Smooth muscle cell (in vitro differentiated cells): ENCODE data around the gene GPR171. TPM values are rescaled to one million over a fixed set of nuclear protein-coding genes. Genes with fewer than 3 reads are reported as not detected.

ENCODE experiments used
- DNase-seq: peaks from one replicate; lab custom pipeline; 2025; ENCODE audit not compliant: unreplicated experiment; lab: John Stamatoyannopoulos, UW
- H2AFZ ChIP-seq: fragments of 200-600 bp; sonication (generic); 2 replicates; pipeline ENCODE4 v1.6.0; 2016; ENCODE audit warnings: antibody characterized with exemption, low read depth, mild to moderate bottlenecking
- H3F3A ChIP-seq: fragments of 200-600 bp; sonication (generic); 2 replicates; pipeline ENCODE4 v1.6.0; 2017; ENCODE audit warnings: antibody characterized with exemption, low read depth
- H3K27ac ChIP-seq: fragments of 200-600 bp; sonication (generic); 2 replicates; pipeline ENCODE4 v1.5.1; 2016; ENCODE audit warnings: low read depth, mild to moderate bottlenecking
- H3K27me3 ChIP-seq: fragments of 200-600 bp; sonication (generic); 2 replicates; pipeline ENCODE4 v1.6.1; 2016; ENCODE audit warnings: low read depth, mild to moderate bottlenecking
- H3K36me3 ChIP-seq: fragments of 200-600 bp; sonication (generic); 2 replicates; pipeline ENCODE4 v1.5.1; 2016; ENCODE audit warnings: low read depth
- H3K4me1 ChIP-seq: fragments of 200-600 bp; sonication (generic); 2 replicates; pipeline ENCODE4 v1.5.1; 2016; ENCODE audit warnings: low read depth
- H3K4me2 ChIP-seq: fragments of 200-600 bp; sonication (generic); 2 replicates; pipeline ENCODE4 v1.6.0; 2016; ENCODE audit warnings: mild to moderate bottlenecking
- H3K4me3 ChIP-seq: fragments of 200-600 bp; sonication (generic); 2 replicates; pipeline ENCODE4 v1.5.1; 2016; ENCODE audit warnings: mild to moderate bottlenecking
- H3K79me2 ChIP-seq: fragments of 200-600 bp; sonication (generic); 2 replicates; pipeline ENCODE4 v1.6.0; 2016; ENCODE audit warnings: low read depth, mild to moderate bottlenecking
- H3K9ac ChIP-seq: fragments of 200-600 bp; sonication (generic); 2 replicates; pipeline ENCODE4 v1.6.0; 2016; ENCODE audit warnings: low read depth
- H3K9me3 ChIP-seq: fragments of 200-600 bp; sonication (generic); replicated peaks from 2 replicates; pipeline ENCODE4 v1.5.1; 2016; ENCODE audit warnings: low read depth
- H4K20me1 ChIP-seq: fragments of 200-600 bp; sonication (generic); 2 replicates; pipeline ENCODE4 v1.6.0; 2016; ENCODE audit warnings: low read depth
- CTCF ChIP-seq: fragments of 200-600 bp; sonication (generic); IDR thresholded peaks from 2 replicates; pipeline ENCODE4 v1.5.1; 2017; ENCODE audit warnings: borderline replicate concordance, mild to moderate bottlenecking, antibody characterized with exemption; ENCODE audit not compliant: insufficient read depth, poor library complexity, severe bottlenecking
- WGBS: methylation state at CpG from one replicate; pipeline ENCODE4 v1.1.7; 2016; ENCODE audit warnings: low lambda C conversion rate; 5-methylcytosine and 5-hydroxymethylcytosine counted together
- polyA plus RNA-seq: library from polyadenylated mRNA; unstranded; fragments of >200 nt; fragmentation: Nextera tagmentation; extraction: Ambion mirVana; gene quantifications from 2 replicates; pipeline ENCODE4 v1.2.1, GENCODE V29; 2016
- total RNA-seq: library from RNA; depleted of rRNA; stranded (reverse); fragments of >200 nt; gene quantifications from 2 replicates; pipeline ENCODE4 v1.2.3, GENCODE V29; 2014

The GPR171 gene
- total and polyA plus RNA-seq, 2 experiments from 2014 or later, result 4.2 TPM; not detected in 1

GRCh38 chr3:151213151-151213550 is 10.1 kb upstream of the GPR171 start:
- WGBS, result 90% methylated on average over 4 of the region's 4 CpGs
- H3F3A ChIP-seq, result peaks cover 20% of the 10 kb centered on the region
- no peak for DNase-seq
- H3K27me3 ChIP-seq, result no peaks in the 10 kb centered on the region
- no peaks in the 10 kb centered on the region for H3K9me3 ChIP-seq
- no peaks in the 10 kb centered on the region for H3K79me2 ChIP-seq
- H3K4me2 ChIP-seq, result no peak overlapping the region
- H3K4me1 ChIP-seq, result peaks cover 26% of the 10 kb centered on the region
- H3K4me3 ChIP-seq, result no peak overlapping the region
- TF ChIP-seq CTCF, result no peak
- no peak overlapping the region for H3K9ac ChIP-seq
- no peak overlapping the region for H3K27ac ChIP-seq
- no peak overlapping the region for H2AFZ ChIP-seq
- H3K36me3 ChIP-seq, result no peaks in the 10 kb centered on the region
- H4K20me1 ChIP-seq, result no peaks in the 10 kb centered on the region

DNA sequence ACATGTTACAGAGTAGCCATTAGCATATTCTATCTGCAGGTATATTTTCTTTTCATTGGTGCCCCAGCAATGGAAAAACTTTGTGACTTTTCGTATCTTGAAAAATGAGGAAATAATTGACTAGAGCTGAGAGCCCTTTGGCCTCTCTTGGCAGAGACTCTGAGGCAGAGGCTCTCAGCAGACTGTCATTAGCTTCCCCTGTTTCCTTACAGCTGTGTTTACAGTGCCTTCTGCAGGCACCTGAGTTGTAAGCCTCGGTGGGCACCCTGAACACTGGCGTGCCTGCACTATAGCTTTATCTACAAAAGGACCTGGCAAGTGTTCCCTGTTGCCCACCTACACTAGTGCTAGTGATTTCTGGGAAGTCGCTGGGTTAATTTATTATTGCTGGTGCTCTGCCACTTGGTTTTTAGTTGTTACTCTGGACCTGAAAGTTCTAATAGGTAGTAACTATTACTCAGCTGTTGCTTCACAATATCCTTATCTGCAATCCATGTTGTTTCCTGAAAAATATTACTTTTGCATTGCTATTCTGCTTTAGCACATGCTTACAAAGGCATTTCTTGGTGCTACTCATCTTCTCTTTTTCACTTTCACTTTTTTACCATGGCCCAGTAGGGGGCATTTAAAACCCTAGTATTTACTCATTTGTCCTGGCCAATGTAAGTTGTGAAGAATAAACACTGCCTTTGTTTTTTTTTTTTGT is 7.8 kb upstream of the GPR171 start:
- peak overlapping the region; percentile 16 for H3K4me3 ChIP-seq
- H4K20me1 ChIP-seq, result no peaks in the 10 kb centered on the region
- no peak overlapping the region for H3K27ac ChIP-seq
- no peaks in the 10 kb centered on the region for H3K9me3 ChIP-seq
- H3K4me2 ChIP-seq, result no peak overlapping the region
- no peak for DNase-seq
- no peaks in the 10 kb centered on the region for H3K36me3 ChIP-seq
- peaks cover 13% of the 10 kb centered on the region for H3K4me1 ChIP-seq
- H3K27me3 ChIP-seq, result no peaks in the 10 kb centered on the region
- 83% methylated on average over 4 of the region's 4 CpGs for WGBS
- H2AFZ ChIP-seq, result no peak overlapping the region
- no peak overlapping the region for H3K9ac ChIP-seq
- peaks cover 8% of the 10 kb centered on the region for H3F3A ChIP-seq
- no peaks in the 10 kb centered on the region for H3K79me2 ChIP-seq
- no peak for TF ChIP-seq CTCF

DNA sequence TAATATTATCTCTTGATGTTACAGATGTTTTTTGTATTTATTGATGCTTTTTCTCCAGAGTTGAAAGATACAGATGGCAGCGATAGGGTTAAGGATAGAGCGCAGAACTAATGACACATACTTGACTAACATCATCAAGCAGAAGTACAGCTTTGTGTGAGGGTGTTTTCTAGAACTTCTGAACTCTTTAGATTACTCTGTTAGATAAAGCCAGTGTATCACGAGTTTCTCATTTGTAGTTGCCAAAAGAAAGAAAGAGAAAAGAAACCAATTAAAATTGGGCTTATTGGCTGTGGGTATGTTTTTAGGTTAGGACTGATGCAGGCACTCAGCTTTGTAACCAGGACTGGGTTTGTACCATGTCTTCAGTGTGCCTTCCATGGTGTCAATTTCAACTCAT is 6.6 kb upstream of the GPR171 start:
- H3K36me3 ChIP-seq, result no peaks in the 10 kb centered on the region
- H3K9ac ChIP-seq, result no peak overlapping the region
- no peaks in the 10 kb centered on the region for H3K27me3 ChIP-seq
- no peaks in the 10 kb centered on the region for H3K79me2 ChIP-seq
- H3K4me1 ChIP-seq, result peaks cover 13% of the 10 kb centered on the region
- no peaks in the 10 kb centered on the region for H3K9me3 ChIP-seq
- H3K4me2 ChIP-seq, result no peak overlapping the region
- H3K4me3 ChIP-seq, result no peak overlapping the region
- TF ChIP-seq CTCF, result no peak
- H4K20me1 ChIP-seq, result no peaks in the 10 kb centered on the region
- 70% methylated on average over 3 of the region's 3 CpGs for WGBS
- H3K27ac ChIP-seq, result peak overlapping the region; percentile 6
- DNase-seq, result no peak
- H2AFZ ChIP-seq, result no peak overlapping the region
- H3F3A ChIP-seq, result peaks cover 5% of the 10 kb centered on the region

GRCh38 chr3:151206201-151206600 is 3.2 kb upstream of the GPR171 start:
- no peak overlapping the region for H2AFZ ChIP-seq
- H3K9me3 ChIP-seq, result no peaks in the 10 kb centered on the region
- H3K9ac ChIP-seq, result no peak overlapping the region
- H4K20me1 ChIP-seq, result no peaks in the 10 kb centered on the region
- H3K4me3 ChIP-seq, result no peak overlapping the region
- TF ChIP-seq CTCF, result no peak
- H3K79me2 ChIP-seq, result no peaks in the 10 kb centered on the region
- H3K27me3 ChIP-seq, result no peaks in the 10 kb centered on the region
- H3K36me3 ChIP-seq, result no peaks in the 10 kb centered on the region
- peaks cover 8% of the 10 kb centered on the region for H3K4me1 ChIP-seq
- WGBS, result 86% methylated on average over 3 of the region's 3 CpGs
- peaks cover 5% of the 10 kb centered on the region for H3F3A ChIP-seq
- DNase-seq, result no peak
- no peak overlapping the region for H3K4me2 ChIP-seq
- no peak overlapping the region for H3K27ac ChIP-seq
